NCI-H82 treated with DMSO at 0.1 percent for 48 hours (cell line): Measurements from ENCODE around the gene DGLUCY.
"Not testable (repeated sequence)": the region's sequence is repeated elsewhere in the genome, so short reads cannot be mapped to it uniquely, and the experiment has no call there.

Experiments used
- DNase-seq: peaks from one replicate; lab custom pipeline; 2025; ENCODE audit not compliant: unreplicated experiment; lab: John Stamatoyannopoulos, UW

DGLUCY gene

GRCh38 chr14:91113829-91114078, at the start of gene DGLUCY:
TSS of gene DGLUCY (plus strand) at chr14:91114073. CDS start at chr14:91160295, 46,222 bp downstream.
- DNase-seq = peak; percentile 62

GRCh38 chr14:91065266-91065665, 48.6 kb upstream of the DGLUCY start:
- no peak for DNase-seq

- no peak for DNase-seq
These were observed 46.7 kb upstream of the DGLUCY start for GRCh38 chr14:91067186-91067585.

GRCh38 chr14:91068642-91069041, 45.2 kb upstream of the DGLUCY start:
- no peak for DNase-seq

GRCh38 chr14:91070572-91070971, 43.3 kb upstream of the DGLUCY start:
- DNase-seq = no peak

- no peak for DNase-seq
These were observed 38.3 kb upstream of the DGLUCY start for GRCh38 chr14:91075553-91075952.

- no peak for DNase-seq
These were observed 35.7 kb upstream of the DGLUCY start for GRCh38 chr14:91078095-91078737.

- no peak for DNase-seq
These were observed 33.8 kb upstream of the DGLUCY start for GRCh38 chr14:91080071-91080470.

- no peak for DNase-seq
These were observed 31.6 kb upstream of the DGLUCY start for GRCh38 chr14:91082282-91082681.

- no peak for DNase-seq
These were observed 29.4 kb upstream of the DGLUCY start for GRCh38 chr14:91084516-91084915.

- not testable (repeated sequence) for DNase-seq
These were observed 26.4 kb upstream of the DGLUCY start for GRCh38 chr14:91087470-91087869.

- no peak for DNase-seq
These were observed 25.2 kb upstream of the DGLUCY start for GRCh38 chr14:91088585-91089235.

GRCh38 chr14:91089958-91090535, 23.8 kb upstream of the DGLUCY start:
- DNase-seq = no peak

- DNase-seq = no peak
These were observed 23.1 kb upstream of the DGLUCY start for GRCh38 chr14:91090743-91091142.

GRCh38 chr14:91092073-91092472, 21.8 kb upstream of the DGLUCY start:
- DNase-seq = no peak

- DNase-seq = not testable (repeated sequence)
These were observed 20.0 kb upstream of the DGLUCY start for GRCh38 chr14:91093743-91094472.

GRCh38 chr14:91094772-91095171, 19.1 kb upstream of the DGLUCY start:
- DNase-seq = no peak

GRCh38 chr14:91095178-91095577, 18.7 kb upstream of the DGLUCY start:
- no peak for DNase-seq

GRCh38 chr14:91097657-91098056, 16.2 kb upstream of the DGLUCY start:
- DNase-seq = not testable (repeated sequence)

- no peak for DNase-seq
These were observed 15.3 kb upstream of the DGLUCY start for GRCh38 chr14:91098591-91098990.

- DNase-seq = no peak
These were observed 13.8 kb upstream of the DGLUCY start for GRCh38 chr14:91100102-91100501.

- DNase-seq = no peak
These were observed 10.8 kb upstream of the DGLUCY start for GRCh38 chr14:91103116-91103515.
